ELF-1 (cell line): ENCODE results near the gene CPT2.
"Not testable (repeated sequence)": the region's sequence is repeated elsewhere in the genome, so short reads cannot be mapped to it uniquely, and the experiment has no call there.

ENCODE experiments used
- DNase-seq: peaks from one replicate; pipeline ENCODE4 v3.0.0-alpha.2; 2016; ENCODE audit warnings: low read depth, low spot score

Gene CPT2

GRCh38 chr1:53182111-53182593, 14.5 kb upstream of the CPT2 start:
- peak; percentile 71 for DNase-seq

GRCh38 chr1:53182716-53183094, 13.9 kb upstream of the CPT2 start:
- DNase-seq, result no peak

GRCh38 chr1:53183095-53183990, 13.3 kb upstream of the CPT2 start:
- peak; percentile 61 for DNase-seq

GRCh38 chr1:53185955-53186297, 10.7 kb upstream of the CPT2 start:
- DNase-seq, result not testable (repeated sequence)

GRCh38 chr1:53186533-53186932, 10.1 kb upstream of the CPT2 start:
- no peak for DNase-seq

GRCh38 chr1:53187401-53187800, 9.2 kb upstream of the CPT2 start:
- no peak for DNase-seq

- DNase-seq, result no peak
These were observed 8.5 kb upstream of the CPT2 start for GRCh38 chr1:53188099-53188498.

- DNase-seq, result no peak
These were observed 7.6 kb upstream of the CPT2 start for GRCh38 chr1:53189061-53189460.

- DNase-seq, result no peak
These were observed 6.4 kb upstream of the CPT2 start for GRCh38 chr1:53190210-53190611.

- DNase-seq, result no peak
These were observed 1.2 kb upstream of the CPT2 start for GRCh38 chr1:53195246-53196016.

GRCh38 chr1:53196017-53196484, 573 bp upstream of the CPT2 start:
- DNase-seq, result no peak

- peak; percentile 45 for DNase-seq
These were observed 922 bp downstream of the CPT2 start for GRCh38 chr1:53197291-53198200.

GRCh38 chr1:53198241-53198651, 1.6 kb downstream of the CPT2 start:
- no peak for DNase-seq

- no peak for DNase-seq
These were observed 6.8 kb downstream of the CPT2 start for GRCh38 chr1:53203466-53203865.

- not testable (repeated sequence) for DNase-seq
These were observed 8.9 kb downstream of the CPT2 start for GRCh38 chr1:53205496-53205895.

GRCh38 chr1:53206083-53206685, 9.6 kb downstream of the CPT2 start:
- not testable (repeated sequence) for DNase-seq

- no peak for DNase-seq
These were observed 10.2 kb downstream of the CPT2 start for GRCh38 chr1:53206735-53207379.

GRCh38 chr1:53207726-53208125, 11.1 kb downstream of the CPT2 start:
- no peak for DNase-seq

GRCh38 chr1:53210352-53210751, 13.7 kb downstream of the CPT2 start:
- DNase-seq, result no peak

- no peak for DNase-seq
These were observed 14.3 kb downstream of the CPT2 start for GRCh38 chr1:53210954-53211353.
